Left renal cortex interstitium (tissue), 4 donors: ENCODE data around the gene ANK2. TPM values are rescaled to one million over a fixed set of nuclear protein-coding genes. Genes with fewer than 3 reads are reported as not detected.
"Not testable (repeated sequence)": the region's sequence is repeated elsewhere in the genome, so short reads cannot be mapped to it uniquely, and the experiment has no call there.

Experiments used
- DNase-seq, 4 donors: peaks; one replicate each; pipeline ENCODE4 v3.0.0-alpha.2; 2013; ENCODE audit warnings: low read depth in 4 of 4, low spot score in 2 of 4, missing footprints in 1 of 4
- polyA plus RNA-seq, 4 donors: library from polyadenylated mRNA; unstranded; fragments of 120-200 nt; gene quantifications; one replicate each; pipeline ENCODE4 v1.2.1, GENCODE V29; 2013; ENCODE audit not compliant: insufficient read length in 4 of 4

The ANK2 gene
- polyA plus RNA-seq, 4 donors: 57.9 to 66.5 (median 61.6) TPM

GRCh38 chr4:113050837-113051236 lies 1.4 kb downstream of the ANK2 start:
- DNase-seq: no peak

- DNase-seq: no peak
Observed at GRCh38 chr4:113051361-113051760, 1.9 kb downstream of the ANK2 start.

- DNase-seq: no peak
Observed at GRCh38 chr4:113052379-113052951, 3.0 kb downstream of the ANK2 start.

GRCh38 chr4:113053883-113054282 lies 4.4 kb downstream of the ANK2 start:
- DNase-seq: no peak

- no peak for DNase-seq
Observed at GRCh38 chr4:113056318-113056717, 6.9 kb downstream of the ANK2 start.

GRCh38 chr4:113057891-113058290 lies 8.4 kb downstream of the ANK2 start:
- DNase-seq: no peak

GRCh38 chr4:113059449-113060182 lies 10.2 kb downstream of the ANK2 start:
- no peak for DNase-seq

- no peak for DNase-seq
Observed at GRCh38 chr4:113060853-113061252, 11.4 kb downstream of the ANK2 start.

- no peak for DNase-seq
Observed at GRCh38 chr4:113064244-113064643, 14.8 kb downstream of the ANK2 start.

- DNase-seq: no peak
Observed at GRCh38 chr4:113065629-113066028, 16.2 kb downstream of the ANK2 start.

- DNase-seq: not testable (repeated sequence)
Observed at GRCh38 chr4:113068771-113069170, 19.3 kb downstream of the ANK2 start.

GRCh38 chr4:113069212-113069892 lies 19.9 kb downstream of the ANK2 start:
- no peak for DNase-seq

GRCh38 chr4:113070755-113071154 lies 21.3 kb downstream of the ANK2 start:
- no peak for DNase-seq

- DNase-seq: no peak
Observed at GRCh38 chr4:113071274-113071673, 21.8 kb downstream of the ANK2 start.

- DNase-seq: no peak
Observed at GRCh38 chr4:113071805-113072204, 22.4 kb downstream of the ANK2 start.

GRCh38 chr4:113073451-113074005 lies 24.1 kb downstream of the ANK2 start:
- DNase-seq: no peak

GRCh38 chr4:113077575-113077974 lies 28.1 kb downstream of the ANK2 start:
- DNase-seq: no peak

- DNase-seq: no peak
Observed at GRCh38 chr4:113078066-113078465, 28.6 kb downstream of the ANK2 start.

- DNase-seq: no peak
Observed at GRCh38 chr4:113080050-113080449, 30.6 kb downstream of the ANK2 start.

GRCh38 chr4:113080624-113081023 lies 31.2 kb downstream of the ANK2 start:
- no peak for DNase-seq

- no peak for DNase-seq
Observed at GRCh38 chr4:113083346-113083745, 33.9 kb downstream of the ANK2 start.
